Measurements from ENCODE around the gene CHIA.
A peak's percentile ranks its signal among the peaks of the same experiment; 100 is the strongest.

The CHIA gene

GRCh38 chr1:111271464-111271801 is 19.2 kb upstream of the CHIA start:
- no peak for DNase-seq (ENCODE audit: low read depth)
- no peak for TF ChIP-seq CTCF (conservative IDR thresholded peaks at IDR 0.05; ENCODE audit: control insufficient read depth, insufficient read depth, low read depth, low read length)
- no peak overlapping the region for H3K4me3 ChIP-seq (ENCODE audit: control insufficient read depth, low read depth, low read length)

- no peak for TF ChIP-seq CTCF (conservative IDR thresholded peaks at IDR 0.05; ENCODE audit: control insufficient read depth, insufficient read depth, low read depth, low read length)
- DNase-seq (ENCODE audit: low read depth), result no peak
- no peak overlapping the region for H3K4me3 ChIP-seq (ENCODE audit: control insufficient read depth, low read depth, low read length)
These were observed 18.6 kb upstream of the CHIA start for GRCh38 chr1:111272081-111272480.

DNA sequence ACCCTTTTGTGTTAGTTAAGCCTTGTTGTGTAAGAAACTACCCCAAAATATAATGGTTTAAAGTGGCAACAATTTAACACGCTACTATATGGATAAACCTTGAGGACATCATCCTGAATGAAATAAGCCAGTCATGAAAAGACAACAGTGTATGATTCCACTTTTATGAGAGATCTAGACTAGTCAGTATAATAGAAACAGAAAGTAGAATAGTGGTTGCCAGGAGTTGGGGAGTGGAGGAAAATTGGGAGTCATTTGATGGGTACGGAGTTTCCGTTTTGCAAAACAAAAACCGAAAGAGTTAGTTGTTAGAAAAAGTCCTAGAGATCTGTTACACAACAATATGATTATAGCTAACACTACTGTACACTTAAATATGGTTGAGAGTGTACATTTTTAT is 16.0 kb upstream of the CHIA start:
- TF ChIP-seq CTCF (conservative IDR thresholded peaks at IDR 0.05; ENCODE audit: control insufficient read depth, insufficient read depth, low read depth, low read length), result no peak
- H3K4me3 ChIP-seq (ENCODE audit: control insufficient read depth, low read depth, low read length), result no peak overlapping the region
- peak; percentile 48 for DNase-seq (ENCODE audit: low read depth)

GRCh38 chr1:111275079-111275478 is 15.6 kb upstream of the CHIA start:
- no peak for TF ChIP-seq CTCF (conservative IDR thresholded peaks at IDR 0.05; ENCODE audit: control insufficient read depth, insufficient read depth, low read depth, low read length)
- H3K4me3 ChIP-seq (ENCODE audit: control insufficient read depth, low read depth, low read length), result no peak overlapping the region
- DNase-seq (ENCODE audit: low read depth), result peak; percentile 96

DNA sequence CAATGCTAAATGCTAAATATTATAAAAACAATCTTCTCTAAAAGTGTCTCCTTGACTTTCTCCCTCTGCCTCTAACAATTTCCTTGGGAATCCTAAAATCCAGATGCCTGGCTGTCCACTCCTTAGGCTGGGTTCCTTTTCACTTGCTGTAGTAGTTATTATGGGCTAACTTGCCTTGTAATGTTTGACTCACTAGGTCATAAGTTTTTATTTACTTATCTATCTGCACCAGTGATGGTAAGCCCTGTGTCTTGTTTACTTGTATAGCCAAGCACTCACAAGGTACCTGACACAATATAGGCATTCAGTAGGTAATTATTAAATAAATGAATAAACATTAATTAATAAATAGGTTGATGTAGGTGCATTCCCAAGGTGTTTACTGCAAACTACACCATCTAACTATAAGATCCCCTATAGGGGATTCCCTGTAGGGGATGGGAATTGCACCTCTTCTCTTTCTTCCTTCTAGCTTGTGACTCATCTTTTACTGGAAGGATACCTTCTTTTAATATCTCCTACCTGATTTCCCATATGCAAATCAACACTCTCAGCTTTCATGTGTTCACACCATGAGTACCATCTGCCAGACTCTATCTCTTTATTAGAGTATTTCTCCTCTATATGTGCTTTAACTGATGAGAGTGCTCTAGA is 14.7 kb upstream of the CHIA start:
- TF ChIP-seq CTCF (conservative IDR thresholded peaks at IDR 0.05; ENCODE audit: control insufficient read depth, insufficient read depth, low read depth, low read length), result no peak
- peak; percentile 4 for DNase-seq (ENCODE audit: low read depth)
- no peak overlapping the region for H3K4me3 ChIP-seq (ENCODE audit: control insufficient read depth, low read depth, low read length)

- no peak for DNase-seq (ENCODE audit: low read depth)
- no peak overlapping the region for H3K4me3 ChIP-seq (ENCODE audit: control insufficient read depth, low read depth, low read length)
- no peak for TF ChIP-seq CTCF (conservative IDR thresholded peaks at IDR 0.05; ENCODE audit: control insufficient read depth, insufficient read depth, low read depth, low read length)
These were observed 11.5 kb upstream of the CHIA start for GRCh38 chr1:111279144-111279543.

GRCh38 chr1:111280267-111280666 is 10.4 kb upstream of the CHIA start:
- no peak for TF ChIP-seq CTCF (conservative IDR thresholded peaks at IDR 0.05; ENCODE audit: control insufficient read depth, insufficient read depth, low read depth, low read length)
- no peak for DNase-seq (ENCODE audit: low read depth)

More at GRCh38 chr1:111280267-111280666, 10.4 kb upstream of the CHIA start:
- H3K4me3 ChIP-seq (ENCODE audit: control insufficient read depth, low read depth, low read length), result no peak overlapping the region

Measured in fibroblast of mammary gland (primary cell).